ENCODE measurements around the gene SERPINI1.
"Not testable (repeated sequence)": the region's sequence is repeated elsewhere in the genome, so short reads cannot be mapped to it uniquely, and the experiment has no call there.

The SERPINI1 gene

DNA sequence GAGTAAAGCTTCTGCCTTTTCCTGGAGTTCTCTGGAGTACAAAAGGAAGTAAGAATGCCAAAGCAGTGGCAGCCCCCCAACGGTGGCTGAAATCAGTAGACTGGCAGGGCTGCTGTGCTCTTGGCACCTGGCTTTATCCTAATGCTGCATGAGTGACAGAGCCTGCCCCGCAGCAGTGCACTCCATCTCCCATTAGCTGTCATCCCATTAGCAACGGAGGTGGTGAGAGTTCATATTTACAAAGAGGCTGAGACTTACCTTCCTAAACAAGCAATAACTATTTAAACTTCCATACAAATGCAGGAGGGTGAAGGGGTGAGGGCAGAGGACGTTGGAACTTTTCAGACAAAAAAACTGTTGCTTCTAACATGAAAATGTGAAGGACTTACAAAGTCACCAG lies 51.9 kb downstream of the SERPINI1 start:
- no peak for DNase-seq (ENCODE audit: low read depth in 1 of 2, low spot score in 1 of 2)

DNA sequence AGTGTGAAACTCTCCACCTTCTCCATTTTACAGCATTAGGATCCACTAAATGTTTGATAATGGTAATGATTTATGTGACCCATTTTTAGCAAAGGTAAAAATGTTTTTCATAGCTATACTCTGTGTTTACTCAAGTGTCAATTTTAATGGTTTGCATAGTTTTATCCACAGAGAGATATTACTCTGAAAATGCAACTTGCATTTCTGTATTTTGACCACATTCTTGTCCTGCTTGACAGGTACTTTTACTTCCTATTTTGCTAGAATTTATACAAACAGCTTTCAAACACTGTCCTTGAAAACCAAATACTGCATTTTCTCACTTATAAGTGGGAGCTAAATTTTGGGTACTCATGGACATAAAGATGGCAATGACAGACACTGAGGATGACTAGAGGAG lies 62.9 kb downstream of the SERPINI1 start:
- DNase-seq (ENCODE audit: low read depth in 1 of 2, low spot score in 1 of 2), result no peak

DNA sequence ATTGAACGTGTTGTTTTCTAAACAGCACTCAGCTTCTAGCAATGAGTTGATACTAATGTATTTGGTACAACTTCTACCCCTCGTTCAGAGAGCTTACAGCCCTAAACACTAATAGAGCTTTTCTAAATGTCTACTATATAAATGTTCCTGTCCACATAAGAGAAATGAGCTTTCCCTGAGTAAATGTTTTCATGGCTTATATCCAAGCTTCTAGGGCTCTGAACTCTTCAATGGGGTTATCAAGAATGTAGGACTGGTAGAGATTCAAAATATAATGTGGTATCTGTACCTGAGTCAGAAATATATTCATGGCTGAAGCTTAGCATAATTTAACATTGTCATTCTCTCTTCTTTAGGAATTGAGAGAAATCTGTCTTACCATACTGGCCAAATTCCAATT lies 73.4 kb downstream of the SERPINI1 start:
- DNase-seq (ENCODE audit: low read depth in 1 of 2, low spot score in 1 of 2), result no peak

GRCh38 chr3:167810236-167810635 lies 74.7 kb downstream of the SERPINI1 start:
- no peak for DNase-seq (ENCODE audit: low read depth in 1 of 2, low spot score in 1 of 2)

DNA sequence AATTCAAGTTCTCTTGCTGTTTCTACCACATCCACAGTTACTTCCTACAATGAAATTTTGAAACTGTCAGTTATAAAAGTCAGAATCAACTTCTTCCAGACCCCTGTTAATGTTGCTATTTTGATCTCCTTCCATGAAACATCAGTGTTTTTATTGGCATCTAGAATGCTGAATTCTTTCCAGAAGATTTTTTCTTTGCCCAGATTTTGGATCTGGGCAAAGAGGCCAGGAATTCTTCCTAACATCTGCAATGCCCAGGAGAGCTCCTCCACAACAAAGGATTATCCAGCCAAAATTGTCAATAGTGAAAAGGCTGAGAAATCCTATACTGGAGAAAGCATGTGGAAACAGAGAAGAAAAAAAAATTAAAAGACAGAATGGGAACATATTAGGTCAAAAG lies 75.5 kb downstream of the SERPINI1 start:
- no peak for DNase-seq (ENCODE audit: low read depth in 1 of 2, low spot score in 1 of 2)

DNA sequence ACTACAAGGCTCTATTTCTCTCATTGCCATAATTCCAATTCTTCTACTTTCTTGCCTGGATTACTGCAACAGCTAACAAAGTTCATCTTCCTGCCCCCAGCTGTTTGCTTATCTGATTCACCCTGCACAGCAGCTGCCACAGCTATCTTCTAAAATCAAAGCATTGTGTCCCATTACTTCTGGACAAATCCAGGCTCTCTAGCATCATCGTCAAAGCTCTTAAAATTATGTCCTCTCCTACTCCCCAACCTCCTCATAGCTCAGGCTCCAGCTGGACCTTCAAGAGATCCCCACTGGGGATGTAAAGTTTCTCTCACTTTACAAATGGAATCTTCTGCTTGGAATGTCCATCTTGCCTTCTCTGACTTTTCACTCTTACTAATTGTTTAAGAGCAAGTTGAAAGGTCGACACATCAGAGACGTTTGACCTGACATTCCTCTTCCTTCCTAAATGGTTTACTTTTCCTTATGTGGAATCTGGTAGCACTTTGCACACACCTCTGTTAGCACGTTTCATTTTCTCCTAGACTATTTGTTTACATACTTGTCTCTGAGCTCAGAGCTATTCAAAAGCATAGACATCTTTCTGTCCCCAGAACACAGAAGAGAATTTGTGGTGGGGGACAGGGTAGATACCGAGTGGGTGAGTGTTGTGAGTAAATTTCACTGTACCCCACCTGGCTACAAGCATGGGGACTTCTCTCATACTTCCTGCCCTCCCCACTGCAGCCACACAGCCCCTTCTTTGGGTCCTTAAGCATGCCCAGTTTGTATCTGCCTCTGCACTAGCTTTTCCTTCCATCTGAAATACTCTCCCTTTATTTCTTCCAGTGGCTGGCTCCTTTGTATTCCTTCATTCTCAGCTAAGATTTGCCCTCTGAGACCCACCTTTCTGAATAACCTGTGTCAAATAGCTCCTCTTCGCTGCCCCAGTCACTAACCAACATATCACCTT lies 77.9 kb downstream of the SERPINI1 start:
- no peak for DNase-seq (ENCODE audit: low read depth in 1 of 2, low spot score in 1 of 2)

- DNase-seq (ENCODE audit: low read depth in 1 of 2, low spot score in 1 of 2), result no peak
Observed at GRCh38 chr3:167814441-167814951, 79.0 kb downstream of the SERPINI1 start.

- no peak for DNase-seq (ENCODE audit: low read depth in 1 of 2, low spot score in 1 of 2)
Observed at GRCh38 chr3:167816953-167817352, 81.4 kb downstream of the SERPINI1 start.

- DNase-seq (ENCODE audit: low read depth in 1 of 2, low spot score in 1 of 2), result no peak
Observed at GRCh38 chr3:167820102-167820865, 84.8 kb downstream of the SERPINI1 start.

DNA sequence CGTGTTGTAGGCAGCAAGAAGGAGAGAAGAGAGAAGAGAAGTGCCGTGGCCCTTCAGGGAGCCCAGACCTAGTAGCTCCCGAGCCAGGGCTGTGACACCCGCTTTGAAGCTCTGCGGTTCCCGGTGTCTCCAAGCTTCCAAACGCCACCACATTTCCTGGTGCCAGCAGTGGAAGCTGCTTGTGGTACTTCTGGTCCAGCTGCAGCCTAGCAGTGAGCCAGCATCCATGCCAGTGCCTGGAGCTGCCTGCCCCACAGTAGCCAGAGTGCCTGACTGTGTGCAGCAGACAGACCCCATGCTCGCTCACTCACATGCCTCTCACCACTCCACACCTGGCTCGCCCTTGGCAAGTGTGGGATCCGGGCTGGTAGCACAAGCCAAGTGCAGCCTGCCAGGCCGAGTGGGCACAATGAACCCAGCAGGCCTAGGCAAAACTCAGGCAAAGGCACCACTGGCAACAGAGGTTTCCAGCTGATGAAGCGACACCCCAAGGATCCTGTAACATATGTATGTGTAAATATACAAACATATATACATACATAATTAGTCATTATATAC lies 85.8 kb downstream of the SERPINI1 start:
- DNase-seq (ENCODE audit: low read depth in 1 of 2, low spot score in 1 of 2), result no peak

DNA sequence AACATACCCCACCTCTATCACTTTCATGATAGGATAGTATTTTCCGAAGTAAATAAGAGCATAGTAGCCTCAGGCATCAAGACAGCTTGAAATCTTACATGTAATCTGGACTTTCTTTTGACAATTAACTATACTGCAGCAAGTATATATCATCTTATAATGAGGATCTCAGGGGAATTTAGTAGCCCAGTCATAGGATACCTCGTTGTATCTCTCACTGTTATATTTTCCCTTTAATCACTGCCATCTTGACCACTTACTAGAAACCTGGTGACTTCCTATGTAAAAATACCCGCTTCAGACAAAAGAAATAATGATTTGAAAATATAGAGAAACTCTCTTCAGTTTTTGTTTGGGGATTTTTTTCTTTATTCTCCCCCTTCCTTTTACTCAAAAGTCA lies 88.2 kb downstream of the SERPINI1 start:
- no peak for DNase-seq (ENCODE audit: low read depth in 1 of 2, low spot score in 1 of 2)

- not testable (repeated sequence) for DNase-seq (ENCODE audit: low read depth in 1 of 2, low spot score in 1 of 2)
Observed at GRCh38 chr3:167827588-167827987, 92.1 kb downstream of the SERPINI1 start.

DNA sequence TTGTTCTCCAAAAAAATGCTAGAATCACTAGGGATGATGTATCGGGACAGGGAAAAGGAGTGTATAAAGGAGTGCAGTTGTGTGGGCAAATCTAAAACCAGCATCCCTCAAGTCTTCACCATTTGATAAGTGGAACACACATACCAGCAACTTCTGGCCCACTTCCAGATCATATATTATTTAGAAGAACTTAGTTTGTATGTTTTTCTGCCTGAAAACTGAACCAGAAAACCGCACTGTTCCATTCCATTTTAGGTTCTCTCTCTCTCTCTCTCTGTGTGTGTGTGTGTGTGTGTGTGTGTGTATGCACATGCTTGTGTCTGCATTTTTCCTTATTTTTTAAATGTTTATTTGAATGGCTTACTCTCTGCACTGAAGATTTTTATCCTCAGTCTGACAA lies 93.5 kb downstream of the SERPINI1 start:
- no peak for DNase-seq (ENCODE audit: low read depth in 1 of 2, low spot score in 1 of 2)

GRCh38 chr3:167830007-167830406 lies 94.5 kb downstream of the SERPINI1 start:
- DNase-seq (ENCODE audit: low read depth in 1 of 2, low spot score in 1 of 2), result no peak

- DNase-seq (ENCODE audit: low read depth in 1 of 2, low spot score in 1 of 2), result no peak
Observed at GRCh38 chr3:167835359-167835758, 99.8 kb downstream of the SERPINI1 start.

GRCh38 chr3:167835953-167836352 lies 100.4 kb downstream of the SERPINI1 start:
- no peak for DNase-seq (ENCODE audit: low read depth in 1 of 2, low spot score in 1 of 2)

DNA sequence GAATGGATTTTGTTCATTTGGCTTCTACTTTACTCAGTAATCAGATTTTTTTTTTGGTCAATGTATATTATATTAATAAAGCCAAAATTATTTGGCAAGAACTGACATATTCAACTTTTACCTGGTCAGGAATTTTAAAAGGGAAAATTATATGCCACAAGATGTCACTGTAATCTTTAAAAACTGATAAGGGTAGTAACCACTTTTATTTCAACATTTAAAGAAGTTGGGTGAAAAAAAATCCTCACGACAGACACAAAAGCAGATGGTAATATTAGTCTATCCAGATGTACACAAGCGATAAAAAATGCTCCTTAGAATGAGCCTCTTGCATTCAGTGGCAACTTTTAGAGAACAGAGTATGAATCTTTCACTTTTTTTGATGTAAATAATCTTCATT lies 101.9 kb downstream of the SERPINI1 start:
- DNase-seq (ENCODE audit: low read depth in 1 of 2, low spot score in 1 of 2), result no peak

- DNase-seq (ENCODE audit: low read depth in 1 of 2, low spot score in 1 of 2), result no peak
Observed at GRCh38 chr3:167839460-167840134, 104.1 kb downstream of the SERPINI1 start.

DNA sequence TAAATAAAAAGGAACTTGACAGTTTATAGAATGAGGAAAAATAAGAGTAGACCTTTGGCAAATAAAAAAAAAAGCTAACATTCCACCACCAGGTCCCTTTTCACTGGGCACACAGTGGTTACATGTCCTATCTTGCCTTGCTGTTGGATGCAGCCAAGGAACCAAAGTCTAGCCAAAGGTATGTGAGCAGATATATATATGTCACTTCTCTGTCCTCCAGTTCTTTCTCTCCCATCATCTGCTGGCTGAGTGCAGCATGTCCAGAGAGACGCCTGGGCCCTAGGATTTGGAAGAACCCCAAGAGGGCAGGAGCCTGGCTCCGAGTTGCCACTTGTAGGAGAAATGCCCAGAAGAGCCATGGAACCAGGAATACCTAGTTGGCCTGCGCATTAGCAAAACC lies 104.7 kb downstream of the SERPINI1 start:
- DNase-seq (ENCODE audit: low read depth in 1 of 2, low spot score in 1 of 2), result no peak

- DNase-seq (ENCODE audit: low read depth in 1 of 2, low spot score in 1 of 2), result no peak
Observed at GRCh38 chr3:167843481-167843880, 108.0 kb downstream of the SERPINI1 start.

DNA sequence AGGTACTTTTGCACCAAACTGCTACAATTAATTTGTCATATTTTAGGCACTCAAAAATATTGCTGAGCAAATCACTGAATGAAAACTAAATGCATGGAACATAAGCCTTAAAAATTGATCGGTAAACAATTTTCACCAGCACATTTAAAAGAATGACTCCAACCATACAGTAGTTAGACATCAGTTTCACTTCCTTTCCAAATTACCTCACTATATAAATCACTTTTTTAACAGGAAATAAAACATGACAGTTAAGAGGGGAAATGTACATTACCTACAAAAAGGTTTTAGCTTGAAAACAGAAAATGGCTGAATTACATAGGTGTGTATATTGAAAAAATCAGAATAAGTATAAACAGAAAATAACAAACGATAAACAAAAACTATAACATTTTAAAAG lies 108.4 kb downstream of the SERPINI1 start:
- no peak for DNase-seq (ENCODE audit: low read depth in 1 of 2, low spot score in 1 of 2)

Measured in activated CD4-positive, alpha-beta T cell treated with anti-CD3 and anti-CD28 coated beads, Interleukin-2, amount 50 U/mL, for 24 hours (primary cell).